Measurements from ENCODE around the gene S100G.
"Not testable (repeated sequence)": the region's sequence is repeated elsewhere in the genome, so short reads cannot be mapped to it uniquely, and the experiment has no call there.

S100G gene

GRCh38 chrX:16628511-16628910 lies 21.4 kb upstream of the S100G start:
- H3K4me3 ChIP-seq (ENCODE audit: low read length); H3K36me3 ChIP-seq (ENCODE audit: control insufficient read depth, insufficient read depth, low read length); H3K27me3 ChIP-seq (ENCODE audit: control insufficient read depth, insufficient read depth, low read length); H3K9ac ChIP-seq (ENCODE audit: low read length); H3K9me3 ChIP-seq (ENCODE audit: control insufficient read depth, low read length): not testable (repeated sequence)
- H3K4me1 ChIP-seq (ENCODE audit: control insufficient read depth, insufficient read depth, low read length), result peaks cover 11% of the 10 kb centered on the region

- peaks cover 11% of the 10 kb centered on the region for H3K4me1 ChIP-seq (ENCODE audit: control insufficient read depth, insufficient read depth, low read length)
- no peaks in the 10 kb centered on the region for H3K9me3 ChIP-seq (ENCODE audit: control insufficient read depth, low read length)
- H3K4me3 ChIP-seq (ENCODE audit: low read length), result no peak overlapping the region
- no peaks in the 10 kb centered on the region for H3K36me3 ChIP-seq (ENCODE audit: control insufficient read depth, insufficient read depth, low read length)
- no peak overlapping the region for H3K9ac ChIP-seq (ENCODE audit: low read length)
- no peaks in the 10 kb centered on the region for H3K27me3 ChIP-seq (ENCODE audit: control insufficient read depth, insufficient read depth, low read length)
These were observed 20.9 kb upstream of the S100G start for GRCh38 chrX:16628946-16629595.

DNA sequence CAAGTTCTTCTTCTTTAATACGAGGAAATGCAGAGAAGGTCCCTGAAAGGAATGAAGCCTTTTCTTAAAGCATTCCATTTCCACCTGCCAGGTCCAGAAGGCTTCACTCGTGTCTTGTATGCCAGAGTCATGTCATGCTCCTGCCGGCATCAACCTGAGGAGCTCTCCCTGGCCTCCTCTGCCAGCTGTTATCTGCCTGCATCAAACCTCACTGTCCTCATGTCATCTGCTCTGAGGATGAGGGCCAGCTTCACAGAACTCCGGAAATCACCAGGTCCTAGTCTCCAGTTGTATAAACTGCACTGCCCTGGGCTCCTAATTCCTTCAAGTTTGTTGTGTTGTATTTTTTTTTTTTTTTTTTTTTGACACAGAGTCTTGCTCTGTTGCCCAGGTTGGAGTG lies 20.0 kb upstream of the S100G start:
- no peaks in the 10 kb centered on the region for H3K36me3 ChIP-seq (ENCODE audit: control insufficient read depth, insufficient read depth, low read length)
- no peak overlapping the region for H3K9ac ChIP-seq (ENCODE audit: low read length)
- H3K4me3 ChIP-seq (ENCODE audit: low read length), result no peak overlapping the region
- H3K4me1 ChIP-seq (ENCODE audit: control insufficient read depth, insufficient read depth, low read length), result peaks cover 11% of the 10 kb centered on the region
- H3K27me3 ChIP-seq (ENCODE audit: control insufficient read depth, insufficient read depth, low read length), result no peaks in the 10 kb centered on the region
- no peaks in the 10 kb centered on the region for H3K9me3 ChIP-seq (ENCODE audit: control insufficient read depth, low read length)

DNA sequence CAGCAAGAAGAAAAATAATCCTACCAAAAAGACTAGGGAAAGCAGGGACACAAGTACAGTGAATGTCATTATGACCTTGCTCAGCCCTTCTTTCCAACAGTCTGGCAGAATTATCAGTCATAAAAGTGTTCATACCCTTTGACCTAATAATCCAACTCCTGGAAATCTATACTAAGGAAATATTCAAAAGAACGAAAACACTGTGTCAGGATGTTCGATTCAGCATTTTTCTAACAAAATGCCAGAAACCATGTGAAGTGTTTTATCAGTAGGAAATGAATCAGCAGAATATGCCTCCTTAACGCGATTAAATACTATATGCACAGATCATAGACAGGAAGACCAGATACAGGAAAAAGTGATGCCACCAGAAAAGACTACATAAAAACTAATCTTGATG lies 16.2 kb upstream of the S100G start:
- Histone ChIP-seq H3K27me3 (ENCODE audit: control insufficient read depth, insufficient read depth, low read length) (no peaks in the 10 kb centered on the region), H3K9me3 (ENCODE audit: control insufficient read depth, low read length) (no peaks in the 10 kb centered on the region), H3K36me3 (ENCODE audit: control insufficient read depth, insufficient read depth, low read length) (no peaks in the 10 kb centered on the region), H3K4me3 (ENCODE audit: low read length) (no peak overlapping the region), H3K4me1 (ENCODE audit: control insufficient read depth, insufficient read depth, low read length) (peaks cover 10% of the 10 kb centered on the region), H3K9ac (ENCODE audit: low read length) (no peak overlapping the region)

- H3K9me3 ChIP-seq (ENCODE audit: control insufficient read depth, low read length), result no peaks in the 10 kb centered on the region
- no peak overlapping the region for H3K9ac ChIP-seq (ENCODE audit: low read length)
- H3K4me1 ChIP-seq (ENCODE audit: control insufficient read depth, insufficient read depth, low read length), result no peaks in the 10 kb centered on the region
- H3K36me3 ChIP-seq (ENCODE audit: control insufficient read depth, insufficient read depth, low read length), result no peaks in the 10 kb centered on the region
- no peaks in the 10 kb centered on the region for H3K27me3 ChIP-seq (ENCODE audit: control insufficient read depth, insufficient read depth, low read length)
- H3K4me3 ChIP-seq (ENCODE audit: low read length), result no peak overlapping the region
These were observed 14.9 kb upstream of the S100G start for GRCh38 chrX:16635040-16635439.

DNA sequence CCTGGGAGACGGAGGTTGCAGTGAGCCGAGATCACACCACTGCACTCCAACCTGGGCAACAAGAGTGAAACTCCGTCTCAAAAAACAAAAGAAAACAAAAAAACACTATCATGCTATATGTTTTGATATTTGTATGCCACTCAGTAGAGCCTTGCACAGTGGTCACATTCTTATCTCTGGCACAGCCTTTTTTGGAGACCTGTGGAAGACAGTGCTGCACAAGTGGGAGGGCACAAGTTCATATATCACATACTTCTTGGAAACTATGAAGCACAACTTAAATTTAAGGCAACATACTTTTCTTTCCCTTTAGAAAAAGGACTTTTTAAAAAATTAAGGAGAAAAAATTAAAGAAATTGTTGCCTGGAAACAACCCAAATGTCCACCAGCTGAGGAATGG lies 14.4 kb upstream of the S100G start:
- Histone ChIP-seq H3K27me3 (ENCODE audit: control insufficient read depth, insufficient read depth, low read length) (no peaks in the 10 kb centered on the region), H3K36me3 (ENCODE audit: control insufficient read depth, insufficient read depth, low read length) (no peaks in the 10 kb centered on the region), H3K4me3 (ENCODE audit: low read length) (no peak overlapping the region), H3K4me1 (ENCODE audit: control insufficient read depth, insufficient read depth, low read length) (no peaks in the 10 kb centered on the region), H3K9me3 (ENCODE audit: control insufficient read depth, low read length) (no peaks in the 10 kb centered on the region), H3K9ac (ENCODE audit: low read length) (no peak overlapping the region)

GRCh38 chrX:16638533-16638932 lies 11.4 kb upstream of the S100G start:
- no peaks in the 10 kb centered on the region for H3K36me3 ChIP-seq (ENCODE audit: control insufficient read depth, insufficient read depth, low read length)
- no peak overlapping the region for H3K4me3 ChIP-seq (ENCODE audit: low read length)
- no peaks in the 10 kb centered on the region for H3K9me3 ChIP-seq (ENCODE audit: control insufficient read depth, low read length)
- no peak overlapping the region for H3K9ac ChIP-seq (ENCODE audit: low read length)
- no peaks in the 10 kb centered on the region for H3K27me3 ChIP-seq (ENCODE audit: control insufficient read depth, insufficient read depth, low read length)
- H3K4me1 ChIP-seq (ENCODE audit: control insufficient read depth, insufficient read depth, low read length), result no peaks in the 10 kb centered on the region

- no peaks in the 10 kb centered on the region for H3K9me3 ChIP-seq (ENCODE audit: control insufficient read depth, low read length)
- no peaks in the 10 kb centered on the region for H3K4me1 ChIP-seq (ENCODE audit: control insufficient read depth, insufficient read depth, low read length)
- no peaks in the 10 kb centered on the region for H3K27me3 ChIP-seq (ENCODE audit: control insufficient read depth, insufficient read depth, low read length)
- H3K4me3 ChIP-seq (ENCODE audit: low read length), result no peak overlapping the region
- H3K36me3 ChIP-seq (ENCODE audit: control insufficient read depth, insufficient read depth, low read length), result no peaks in the 10 kb centered on the region
- no peak overlapping the region for H3K9ac ChIP-seq (ENCODE audit: low read length)
These were observed 10.0 kb upstream of the S100G start for GRCh38 chrX:16639966-16640365.

- Histone ChIP-seq H3K27me3 (ENCODE audit: control insufficient read depth, insufficient read depth, low read length) (no peaks in the 10 kb centered on the region), H3K9ac (ENCODE audit: low read length) (no peak overlapping the region), H3K4me3 (ENCODE audit: low read length) (no peak overlapping the region), H3K9me3 (ENCODE audit: control insufficient read depth, low read length) (no peaks in the 10 kb centered on the region), H3K4me1 (ENCODE audit: control insufficient read depth, insufficient read depth, low read length) (no peaks in the 10 kb centered on the region), H3K36me3 (ENCODE audit: control insufficient read depth, insufficient read depth, low read length) (no peaks in the 10 kb centered on the region)
These were observed 9.1 kb upstream of the S100G start for GRCh38 chrX:16640823-16641222.

DNA sequence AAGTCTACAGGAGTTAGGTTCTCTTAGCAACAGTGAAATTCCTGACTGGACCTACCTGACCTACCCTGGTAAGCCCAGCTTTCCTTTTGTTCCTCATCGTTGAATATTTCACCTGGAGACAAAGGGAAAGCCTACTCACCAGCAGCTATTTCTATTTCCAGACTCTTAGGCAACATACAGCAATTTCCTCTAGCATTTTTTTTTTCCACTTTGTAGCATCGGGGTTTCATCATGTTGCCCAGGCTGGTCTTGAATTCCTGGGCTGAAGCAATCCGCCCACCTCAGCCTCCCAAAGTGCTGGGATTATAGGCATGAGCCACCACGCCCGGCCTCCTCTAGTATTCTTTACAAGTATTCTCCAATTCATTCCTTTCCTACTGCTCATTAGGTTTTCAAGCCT lies 6.8 kb upstream of the S100G start:
- H3K4me1 ChIP-seq (ENCODE audit: control insufficient read depth, insufficient read depth, low read length), result peaks cover 5% of the 10 kb centered on the region
- no peak overlapping the region for H3K4me3 ChIP-seq (ENCODE audit: low read length)
- no peaks in the 10 kb centered on the region for H3K9me3 ChIP-seq (ENCODE audit: control insufficient read depth, low read length)
- H3K27me3 ChIP-seq (ENCODE audit: control insufficient read depth, insufficient read depth, low read length), result no peaks in the 10 kb centered on the region
- no peak overlapping the region for H3K9ac ChIP-seq (ENCODE audit: low read length)
- no peaks in the 10 kb centered on the region for H3K36me3 ChIP-seq (ENCODE audit: control insufficient read depth, insufficient read depth, low read length)

- peaks cover 5% of the 10 kb centered on the region for H3K4me1 ChIP-seq (ENCODE audit: control insufficient read depth, insufficient read depth, low read length)
- H3K36me3 ChIP-seq (ENCODE audit: control insufficient read depth, insufficient read depth, low read length), result no peaks in the 10 kb centered on the region
- H3K4me3 ChIP-seq (ENCODE audit: low read length), result no peak overlapping the region
- H3K27me3 ChIP-seq (ENCODE audit: control insufficient read depth, insufficient read depth, low read length), result no peaks in the 10 kb centered on the region
- H3K9ac ChIP-seq (ENCODE audit: low read length), result no peak overlapping the region
- no peaks in the 10 kb centered on the region for H3K9me3 ChIP-seq (ENCODE audit: control insufficient read depth, low read length)
These were observed 3.4 kb upstream of the S100G start for GRCh38 chrX:16646366-16647138.

GRCh38 chrX:16651391-16652024 lies 1.6 kb downstream of the S100G start:
- Histone ChIP-seq H3K9me3 (ENCODE audit: control insufficient read depth, low read length) (no peaks in the 10 kb centered on the region), H3K9ac (ENCODE audit: low read length) (no peak overlapping the region), H3K4me3 (ENCODE audit: low read length) (no peak overlapping the region), H3K4me1 (ENCODE audit: control insufficient read depth, insufficient read depth, low read length) (peaks cover 7% of the 10 kb centered on the region), H3K36me3 (ENCODE audit: control insufficient read depth, insufficient read depth, low read length) (no peaks in the 10 kb centered on the region), H3K27me3 (ENCODE audit: control insufficient read depth, insufficient read depth, low read length) (no peaks in the 10 kb centered on the region)
